Activated CD4-positive, alpha-beta T cell treated with anti-CD3 and anti-CD28 coated beads, Interleukin-2, amount 50 U/mL, for 24 hours (primary cell): ENCODE measurements around the gene MTUS2.
"Not testable (repeated sequence)": the region's sequence is repeated elsewhere in the genome, so short reads cannot be mapped to it uniquely, and the experiment has no call there.

Source experiments
- DNase-seq, 2 donors: peaks; one replicate each; pipeline ENCODE4 v3.0.0-alpha.2; 2020; ENCODE audit warnings: low read depth in 1 of 2, low spot score in 1 of 2

The MTUS2 gene

DNA sequence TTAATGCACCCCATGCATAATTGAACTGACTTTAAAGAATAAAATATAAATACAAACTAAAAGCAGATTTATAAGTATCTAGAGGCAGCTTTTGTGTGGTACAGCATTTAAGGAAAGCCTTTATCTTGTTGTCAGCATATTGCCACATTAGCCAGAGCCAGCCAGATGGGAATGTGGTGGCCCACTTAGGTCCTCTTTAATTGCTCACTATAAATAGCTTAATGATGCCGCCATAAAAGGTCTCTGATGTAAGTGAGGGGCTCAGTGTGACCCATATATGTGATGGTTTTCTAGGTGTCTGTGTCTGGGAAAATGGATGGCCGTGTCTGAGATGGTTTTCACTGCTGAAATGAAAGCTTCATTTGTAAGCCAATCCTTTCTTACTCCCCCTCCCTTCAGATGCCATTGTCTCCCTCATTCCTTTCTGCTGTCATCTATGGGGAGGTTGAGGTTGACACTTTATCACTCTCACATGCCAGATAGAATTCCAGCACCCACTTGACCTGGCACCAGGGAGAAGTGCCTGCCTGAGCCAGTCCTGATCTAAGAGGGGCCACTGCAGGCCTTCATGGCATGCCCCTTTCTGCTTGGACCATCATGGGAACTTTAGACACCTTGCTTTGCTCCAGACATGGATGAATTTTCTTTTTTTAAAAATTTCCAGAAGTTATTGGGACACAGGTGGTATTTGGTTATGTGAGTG lies 135.3 kb downstream of the MTUS2 start:
- DNase-seq, result no peak

DNA sequence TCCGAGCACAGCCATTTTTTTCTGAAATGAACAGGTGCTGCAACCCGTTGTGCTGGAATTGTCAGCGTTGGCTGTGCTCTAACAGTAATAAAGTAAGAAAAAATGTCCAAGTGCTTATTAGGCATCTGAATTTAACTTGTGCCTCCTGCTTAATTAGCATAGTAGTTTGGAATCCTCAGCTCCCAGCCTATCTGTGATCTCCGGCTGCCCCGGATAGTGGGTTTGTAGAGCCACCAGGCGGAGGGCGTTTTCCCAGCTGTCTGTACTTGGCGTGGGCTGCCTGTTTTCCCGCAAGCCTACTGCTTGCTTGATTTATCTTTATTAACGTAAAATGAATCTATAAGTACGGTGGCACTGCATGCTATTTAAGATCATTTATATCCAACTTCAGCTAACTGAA lies 137.9 kb downstream of the MTUS2 start:
- no peak for DNase-seq

DNA sequence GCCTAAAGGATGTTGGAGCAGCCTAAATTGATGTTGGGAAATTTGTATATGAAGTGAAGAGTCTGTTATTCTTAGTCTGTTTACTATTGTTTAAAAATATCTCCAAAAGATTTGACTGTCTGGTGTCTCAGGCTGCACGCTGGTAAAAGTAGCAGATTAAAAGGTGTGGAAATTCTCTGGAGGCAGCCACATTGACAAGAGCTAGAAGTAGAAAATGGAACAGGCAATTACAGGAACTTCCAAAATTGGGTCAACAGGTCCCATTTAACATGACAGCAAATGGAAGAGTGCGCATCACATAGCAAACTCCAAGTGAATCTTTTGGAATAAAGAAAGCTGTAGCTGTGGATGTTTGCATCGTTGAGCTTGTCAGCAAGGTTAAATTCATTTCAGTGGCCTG lies 138.3 kb downstream of the MTUS2 start:
- no peak for DNase-seq

DNA sequence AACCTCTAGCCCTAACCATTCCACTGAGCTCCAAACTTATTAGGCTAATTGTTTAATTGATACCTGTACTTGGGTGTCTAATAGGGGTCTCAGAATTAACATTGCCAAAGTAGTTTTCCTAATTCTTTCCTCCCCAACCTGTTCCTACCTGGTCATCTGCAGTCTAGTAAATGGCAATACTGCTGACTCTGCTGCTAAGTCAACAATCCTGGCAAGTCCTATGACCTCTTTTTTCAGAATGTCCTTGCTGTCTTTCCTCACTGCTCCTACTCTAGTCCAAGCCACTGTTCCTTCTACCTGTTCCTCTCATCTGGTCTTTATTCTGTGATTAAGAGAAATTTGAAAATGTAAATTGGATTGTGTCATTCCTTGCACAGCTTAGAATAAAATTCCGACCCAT lies 143.9 kb downstream of the MTUS2 start:
- DNase-seq, result no peak

DNA sequence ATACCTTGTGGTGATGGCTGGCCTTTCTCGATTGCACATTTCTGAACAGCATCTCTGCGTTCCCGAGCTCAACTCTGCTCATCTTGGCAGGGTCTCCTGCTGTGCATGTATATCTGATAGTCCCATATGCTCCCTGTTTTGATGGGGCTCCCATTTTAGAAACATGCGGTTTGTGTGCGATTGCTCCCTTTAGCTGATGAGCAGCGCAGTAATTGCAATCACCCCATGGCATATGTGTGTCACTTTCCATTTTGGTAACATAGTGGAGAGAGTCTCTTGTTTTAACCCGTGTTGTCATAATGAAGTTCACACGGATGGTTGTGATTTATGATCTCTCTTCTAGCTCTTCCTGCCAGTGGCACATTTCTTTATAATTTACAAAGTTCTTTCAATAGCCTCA lies 144.7 kb downstream of the MTUS2 start:
- no peak for DNase-seq

DNA sequence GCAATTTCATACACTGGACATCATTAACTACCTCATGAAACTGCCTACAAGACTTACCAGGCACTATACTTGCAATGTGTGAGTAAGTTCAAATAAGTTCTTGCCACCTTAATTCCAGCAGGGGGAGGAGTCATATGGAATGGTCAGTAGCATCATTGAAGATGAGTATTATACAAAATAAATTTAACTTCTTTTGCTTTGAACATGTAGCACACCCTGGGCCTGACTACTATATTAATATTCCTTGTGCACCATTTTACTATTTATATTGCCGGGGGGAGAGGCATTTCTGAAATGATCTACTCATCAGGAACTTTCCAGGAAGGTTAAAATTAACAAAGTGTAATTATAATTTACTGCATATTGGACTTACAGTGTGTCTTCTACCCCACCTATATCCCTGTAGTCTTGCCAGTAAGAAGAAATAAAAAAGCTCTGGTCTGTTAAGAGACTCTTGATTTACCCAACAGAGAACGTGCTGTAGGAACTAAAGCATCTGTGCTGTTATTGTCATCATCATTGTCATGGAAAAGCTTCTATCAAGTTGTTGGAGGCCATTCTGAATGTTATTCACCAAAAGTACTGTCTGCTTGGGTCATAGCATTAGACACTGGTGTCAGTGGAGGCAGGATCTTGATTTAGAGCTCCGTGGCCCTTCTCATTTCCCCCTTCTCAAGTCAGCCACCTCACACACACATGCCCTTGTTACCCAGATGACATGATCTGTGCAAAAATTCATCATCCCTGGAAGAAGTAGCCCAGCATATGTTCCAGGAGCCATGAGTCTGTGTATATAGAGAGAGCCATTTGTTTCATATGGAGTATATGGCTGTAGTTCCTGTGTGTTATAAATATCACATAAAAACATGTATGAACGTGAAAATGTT lies 147.1 kb downstream of the MTUS2 start:
- no peak for DNase-seq

DNA sequence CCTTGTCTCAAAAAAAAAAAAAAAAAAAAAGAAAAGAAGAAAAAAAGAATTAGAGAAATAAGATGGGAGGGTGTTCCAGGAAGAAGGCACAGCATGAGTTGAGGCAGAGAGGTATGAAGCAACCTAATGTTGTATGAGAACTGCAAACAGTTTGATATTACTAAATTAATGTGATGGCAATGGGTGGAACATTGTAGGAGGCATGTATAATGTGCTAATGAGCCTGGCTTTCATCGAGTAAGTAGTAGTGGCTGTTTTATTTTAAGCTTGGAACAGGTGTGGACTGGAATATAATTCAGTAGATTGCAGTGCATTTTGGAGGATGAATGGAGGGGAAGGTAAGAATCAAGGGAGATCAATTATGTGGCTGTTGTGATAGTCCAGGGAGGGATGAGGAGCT lies 156.1 kb downstream of the MTUS2 start:
- DNase-seq, result no peak

DNA sequence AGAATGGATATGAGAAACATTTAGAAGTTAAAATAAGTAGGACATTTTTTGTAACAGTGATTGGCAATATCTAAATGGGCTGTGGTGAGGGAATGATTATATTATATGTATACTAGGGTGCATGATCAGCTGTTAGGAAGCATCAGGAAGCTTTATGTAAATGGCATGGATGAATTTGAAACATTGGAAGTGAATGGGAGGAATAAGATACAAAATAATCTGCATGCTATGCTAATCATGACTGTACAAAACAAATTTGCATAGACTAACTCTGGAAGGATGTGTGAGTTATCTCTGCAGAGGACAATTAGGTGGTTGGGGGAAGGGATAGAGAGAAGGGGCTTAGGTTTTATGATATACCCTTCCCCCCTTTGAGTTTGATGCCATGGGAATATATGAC lies 156.5 kb downstream of the MTUS2 start:
- no peak for DNase-seq

DNA sequence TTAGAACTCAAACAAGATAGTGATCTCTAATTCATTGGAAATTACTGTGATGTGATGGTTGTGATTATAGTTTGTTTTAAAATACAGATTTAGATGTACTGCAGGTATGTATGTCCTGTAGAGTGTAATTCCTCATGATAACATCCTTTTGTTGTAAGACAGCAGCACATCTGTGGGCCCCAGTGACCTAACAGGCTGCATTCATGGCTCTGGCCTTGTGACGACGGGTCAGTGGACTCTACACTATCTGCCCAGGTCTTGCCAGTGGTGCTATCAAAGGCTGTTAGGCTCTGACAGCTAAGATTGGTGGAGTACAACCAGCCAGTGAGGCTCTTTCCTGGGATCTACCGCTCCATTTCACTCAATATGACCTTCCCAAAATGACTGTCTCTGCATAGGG lies 158.4 kb downstream of the MTUS2 start:
- DNase-seq, result no peak

DNA sequence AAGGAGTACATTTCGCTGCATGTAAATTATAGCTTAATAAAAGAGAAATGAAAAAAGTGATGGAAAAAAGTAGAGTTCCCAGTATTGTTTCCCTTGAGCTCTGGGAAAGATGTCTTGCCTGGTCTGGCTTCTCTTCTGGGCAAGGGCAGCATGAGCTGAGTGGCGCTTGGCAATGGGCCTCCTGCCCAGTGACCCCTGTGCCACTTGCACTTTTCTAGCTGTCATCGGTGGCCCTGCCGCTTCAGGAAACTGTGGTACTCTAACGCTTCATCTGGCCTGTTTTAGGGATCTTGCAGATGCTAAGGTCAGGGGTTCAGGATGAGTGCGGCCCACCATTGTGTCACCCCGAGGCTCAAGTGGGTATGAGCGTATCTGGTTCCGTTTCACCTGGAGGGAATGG lies 161.4 kb downstream of the MTUS2 start:
- no peak for DNase-seq

DNA sequence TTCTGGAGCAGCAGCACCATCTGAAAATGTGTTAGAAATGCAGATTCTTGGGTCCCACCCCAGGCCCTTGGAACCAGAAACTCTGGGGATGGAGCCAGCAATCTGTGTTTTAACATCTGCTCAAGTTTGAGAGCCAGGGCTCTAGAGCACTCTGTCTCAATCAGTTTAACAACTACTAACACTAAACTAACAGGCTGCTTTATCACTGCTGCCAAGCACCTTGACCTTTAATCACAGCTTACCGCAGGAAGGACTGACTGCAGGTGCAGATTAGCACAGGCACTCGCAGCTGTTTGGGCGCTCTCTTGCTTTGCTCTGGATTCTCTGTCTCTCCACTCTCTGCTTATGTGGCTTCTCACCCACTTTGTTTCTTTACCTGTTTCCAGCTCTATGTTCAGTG lies 163.5 kb downstream of the MTUS2 start:
- DNase-seq, result no peak

DNA sequence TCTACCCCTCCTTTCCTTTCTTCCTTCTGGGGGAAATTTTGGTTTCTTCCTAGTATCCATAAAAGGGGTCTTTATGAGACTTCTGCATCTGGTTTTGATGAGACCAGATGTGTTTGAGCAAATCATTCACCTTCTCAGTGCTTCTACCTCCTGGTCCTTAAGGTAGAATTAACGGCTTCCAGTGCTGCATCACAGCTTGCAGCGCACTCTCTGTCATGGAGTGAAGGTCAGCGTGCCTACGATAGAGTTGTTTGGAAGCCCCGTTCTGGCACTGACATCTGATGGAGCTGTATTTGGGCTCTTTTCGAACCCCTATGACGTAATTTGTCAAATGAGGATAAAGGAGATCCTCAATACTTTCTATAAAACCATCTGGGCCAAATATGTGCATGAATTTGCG lies 164.2 kb downstream of the MTUS2 start:
- DNase-seq, result no peak

DNA sequence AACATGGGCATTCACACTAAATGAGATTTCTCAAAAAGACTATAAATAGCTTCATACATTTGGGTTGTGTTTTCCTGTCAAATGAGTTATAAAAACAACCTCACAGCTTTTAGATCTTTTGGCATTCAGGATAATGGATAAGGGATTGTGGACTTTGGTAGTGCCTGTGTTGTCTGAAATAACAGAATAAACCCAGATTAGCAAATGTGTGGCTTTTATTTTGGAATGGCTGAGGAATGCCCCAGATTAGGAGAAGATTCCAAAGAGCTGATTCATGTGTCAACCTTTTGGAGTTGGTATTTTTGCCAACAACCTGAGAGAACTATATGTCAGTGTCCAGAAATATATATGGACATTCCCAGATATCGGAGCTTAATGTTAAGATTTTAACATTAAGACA lies 164.7 kb downstream of the MTUS2 start:
- no peak for DNase-seq

DNA sequence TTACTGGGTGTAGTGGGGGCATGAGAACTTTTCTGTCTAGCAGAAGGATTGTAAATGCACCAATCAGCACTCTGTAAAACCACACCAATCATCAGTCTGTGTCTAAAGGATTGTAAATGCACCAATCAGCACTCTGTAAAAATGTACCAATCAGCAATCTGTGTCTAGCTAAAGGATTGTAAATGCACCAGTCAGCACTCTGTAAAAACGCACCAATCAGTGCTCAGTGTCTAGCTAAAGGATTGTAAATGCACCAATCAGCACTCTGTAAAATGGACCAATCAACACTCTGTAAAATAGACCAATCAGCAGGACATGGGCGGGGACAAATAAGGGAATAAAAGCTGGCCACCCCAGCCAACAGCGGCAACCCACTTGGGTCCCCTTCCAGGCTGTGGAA lies 170.2 kb downstream of the MTUS2 start:
- DNase-seq, result not testable (repeated sequence)

DNA sequence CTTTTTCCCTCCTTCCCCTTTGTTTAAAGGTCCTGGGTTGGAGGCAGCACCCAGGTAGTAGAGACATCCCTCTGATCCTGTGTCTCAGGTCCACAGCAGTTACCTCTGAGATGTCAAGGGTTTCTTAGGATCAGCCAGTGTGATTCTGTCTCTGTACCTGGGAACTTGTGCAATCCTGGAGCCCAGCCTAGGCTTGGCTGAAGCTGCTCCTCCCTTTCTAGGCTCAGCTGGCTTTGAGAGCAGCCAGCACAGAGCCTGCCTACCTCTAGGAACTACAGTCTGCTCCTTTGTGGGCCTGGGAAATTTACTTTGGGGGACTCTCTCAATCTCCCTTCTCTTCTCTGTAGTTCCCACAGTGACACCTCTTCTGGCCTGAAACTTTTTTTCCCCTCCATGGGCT lies 171.6 kb downstream of the MTUS2 start:
- DNase-seq, result no peak

DNA sequence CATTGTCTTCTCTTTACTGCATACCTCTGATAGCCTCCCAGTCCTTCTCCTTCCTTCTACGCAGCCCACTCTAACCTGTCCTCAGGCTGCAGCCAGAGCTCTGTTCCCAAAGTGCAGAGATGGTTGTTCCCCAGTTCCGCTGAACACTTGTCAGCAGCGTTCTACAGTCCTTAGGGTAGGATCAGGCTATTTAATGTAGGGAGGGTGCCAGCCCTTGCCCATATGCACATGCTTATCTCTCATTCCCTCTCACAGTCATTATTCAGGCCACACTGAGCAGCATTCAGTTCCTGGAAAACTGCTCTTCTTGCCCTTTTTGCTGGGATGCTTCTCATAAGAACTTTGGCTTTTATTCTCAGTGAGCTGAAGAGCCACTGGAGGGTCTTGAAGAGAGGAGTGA lies 180.7 kb downstream of the MTUS2 start:
- no peak for DNase-seq

DNA sequence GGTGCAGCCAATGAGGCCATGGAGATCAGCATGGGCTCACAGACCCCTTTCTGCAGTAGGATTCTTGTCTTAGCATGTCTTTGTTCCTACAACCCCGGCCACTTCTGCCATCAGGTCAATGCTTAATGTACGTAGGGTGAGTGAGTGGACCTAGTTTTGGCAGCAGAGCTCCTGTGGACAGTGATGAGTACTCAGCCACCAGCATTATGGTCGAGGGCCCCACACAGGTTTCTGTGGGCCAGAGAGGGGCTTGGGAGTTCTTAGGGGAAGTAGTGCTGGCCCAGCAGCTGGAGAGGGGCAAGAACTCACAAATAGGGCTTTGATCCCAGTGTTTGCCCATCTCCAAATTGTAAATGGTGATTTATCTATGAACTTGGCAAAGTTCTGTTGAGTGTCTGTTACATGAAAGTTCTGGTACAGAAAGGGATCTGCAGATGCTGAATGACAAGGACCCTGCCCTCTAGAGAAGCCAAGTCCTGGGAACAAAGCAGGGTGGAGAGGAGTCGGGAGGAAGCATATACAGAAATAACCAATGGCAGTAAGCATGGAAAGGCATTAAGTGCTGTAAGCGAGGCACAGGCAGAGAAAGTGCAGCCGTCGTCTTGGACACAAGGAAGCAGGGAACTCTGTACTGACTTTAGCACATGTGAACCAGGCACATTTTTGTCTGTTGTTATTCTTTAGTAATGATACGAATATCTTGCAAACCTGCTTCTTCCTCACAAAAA lies 185.1 kb downstream of the MTUS2 start:
- no peak for DNase-seq

DNA sequence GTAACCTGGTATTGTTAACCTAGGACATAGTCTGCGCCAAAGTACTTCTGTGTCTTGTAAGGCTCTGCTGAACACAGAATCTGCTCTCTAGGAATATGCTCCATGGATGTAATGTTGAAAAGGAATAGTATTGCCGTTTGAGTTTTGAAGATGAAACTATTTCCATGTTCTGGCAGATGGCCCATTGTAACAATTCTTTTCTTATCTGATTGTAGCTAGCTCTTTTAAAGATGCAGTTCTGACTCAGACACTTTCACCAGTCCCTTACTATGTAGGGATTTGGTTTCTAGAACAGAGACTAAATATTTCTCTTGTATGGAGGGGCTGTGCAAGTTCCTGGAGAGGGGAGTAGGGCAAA lies 185.6 kb downstream of the MTUS2 start:
- no peak for DNase-seq

DNA sequence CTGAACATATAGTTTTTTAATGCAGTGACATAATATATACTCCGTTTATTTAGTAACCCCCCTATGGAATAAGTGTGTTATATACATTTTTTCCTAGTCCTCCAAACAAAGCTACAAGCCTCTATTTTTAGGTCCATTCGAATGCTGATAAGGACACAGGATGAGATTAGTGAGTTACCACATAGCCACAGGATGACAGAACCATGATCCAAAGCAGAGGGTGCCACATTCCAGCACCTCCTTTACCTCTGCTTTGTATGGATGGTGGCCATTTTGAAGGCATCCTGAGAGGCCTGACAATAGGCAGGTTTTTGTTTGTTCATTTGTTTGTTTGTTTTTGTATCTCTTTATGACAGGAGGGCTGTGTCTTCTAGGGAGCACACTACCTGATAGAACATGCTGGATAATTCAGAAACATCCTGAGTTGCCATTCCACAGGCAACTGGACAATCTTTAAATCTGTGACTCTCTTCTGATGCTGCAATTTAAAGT lies 186.3 kb downstream of the MTUS2 start:
- no peak for DNase-seq

DNA sequence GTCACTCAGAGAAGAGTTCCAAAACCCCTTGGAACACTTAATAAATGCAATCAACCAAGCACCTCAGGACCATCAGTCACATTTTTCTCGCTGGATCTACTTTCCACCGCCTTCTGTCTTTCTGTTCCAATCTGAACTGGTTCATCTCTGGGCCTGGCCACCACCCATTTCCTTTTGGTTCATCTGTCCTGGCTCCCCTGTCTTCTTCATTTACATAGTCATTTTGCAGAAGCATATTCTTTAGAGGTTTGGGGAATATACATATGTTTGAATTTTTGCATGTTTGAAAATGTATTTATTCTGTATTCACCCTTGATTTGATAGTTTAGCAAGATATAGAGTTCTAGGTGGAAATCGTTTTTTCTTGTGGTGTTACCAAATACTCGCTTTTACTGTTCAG lies 188.2 kb downstream of the MTUS2 start:
- no peak for DNase-seq

DNA sequence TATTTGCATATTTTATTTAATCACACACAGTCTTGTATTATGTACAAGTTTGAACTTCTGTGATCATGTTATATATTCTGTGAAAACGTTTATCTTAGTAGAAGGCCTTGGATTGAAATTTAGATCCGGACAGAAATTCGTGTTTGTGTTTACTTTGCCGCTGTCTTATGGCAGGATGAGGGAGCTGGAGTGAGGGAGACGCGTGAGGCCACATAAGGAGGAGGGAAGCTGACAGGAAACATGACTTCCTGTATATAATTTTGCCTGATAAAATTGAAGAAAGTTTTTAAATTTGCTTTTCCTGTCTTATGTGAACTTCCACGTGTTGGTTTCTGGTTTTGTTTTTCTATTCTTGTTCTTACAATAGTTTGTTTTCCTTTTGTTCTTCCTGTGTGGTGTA lies 200.2 kb downstream of the MTUS2 start:
- DNase-seq, result no peak

DNA sequence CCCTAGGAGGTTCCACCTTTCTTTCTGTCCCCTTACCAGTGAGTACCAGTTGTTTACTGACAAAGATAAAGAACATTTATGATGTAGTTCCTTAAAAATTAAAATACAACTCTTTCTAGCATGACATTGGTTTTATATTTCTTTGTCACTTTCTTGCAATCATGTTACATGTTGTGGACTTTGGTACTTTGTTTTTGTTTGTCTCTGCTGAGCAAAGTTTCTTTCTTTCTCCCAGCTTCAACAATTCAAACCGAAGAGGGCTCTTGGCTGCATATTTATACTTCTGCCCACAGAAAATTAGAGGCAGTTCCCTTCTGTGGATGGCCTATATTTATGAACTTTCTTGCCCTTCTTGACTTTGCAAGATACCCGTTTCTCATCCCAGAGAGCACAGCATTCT lies 201.2 kb downstream of the MTUS2 start:
- no peak for DNase-seq
